Stimulated activated CD4-positive, alpha-beta T cell treated with anti-CD3 and anti-CD28 coated beads, Interleukin-12 subunit alpha, Interleukin-12 subunit beta, amount 100 ng/mL, for 48 hours (primary cell): ENCODE data around the gene DNAH9.

Experiments used
- DNase-seq, 3 donors: peaks; one replicate each; pipeline ENCODE4 v3.0.0-alpha.2; 2020; ENCODE audit warnings: low read depth in 2 of 3, low spot score in 1 of 3

The DNAH9 gene

DNA sequence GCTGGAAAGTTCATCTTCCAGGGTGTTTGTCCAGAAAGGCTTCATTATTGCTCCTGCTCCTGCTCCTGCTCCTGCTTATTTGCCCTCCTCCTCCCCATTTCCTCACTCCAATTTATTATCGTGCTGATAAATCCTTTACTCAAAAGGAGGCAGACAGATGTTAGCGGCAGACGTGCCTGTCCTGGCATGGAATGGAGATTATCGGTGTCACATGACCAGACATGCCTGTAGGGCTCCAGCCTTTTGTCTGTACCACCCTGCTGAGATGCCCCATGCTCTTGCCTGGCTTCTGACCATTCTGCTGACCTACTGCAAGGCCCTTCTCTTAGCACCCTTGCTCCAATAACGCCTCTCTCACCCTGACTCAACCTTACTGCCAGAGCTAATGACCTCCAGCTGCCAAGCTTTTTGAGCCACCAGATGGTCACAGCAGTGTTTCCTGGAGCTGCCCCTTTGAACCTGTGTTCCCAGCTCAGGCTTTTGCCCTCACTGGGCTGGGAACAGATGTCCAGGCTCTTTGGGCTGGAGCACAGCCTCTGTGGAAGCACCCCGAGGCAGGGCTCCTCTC is 12.8 kb downstream of the DNAH9 start:
- DNase-seq: no peak

DNA sequence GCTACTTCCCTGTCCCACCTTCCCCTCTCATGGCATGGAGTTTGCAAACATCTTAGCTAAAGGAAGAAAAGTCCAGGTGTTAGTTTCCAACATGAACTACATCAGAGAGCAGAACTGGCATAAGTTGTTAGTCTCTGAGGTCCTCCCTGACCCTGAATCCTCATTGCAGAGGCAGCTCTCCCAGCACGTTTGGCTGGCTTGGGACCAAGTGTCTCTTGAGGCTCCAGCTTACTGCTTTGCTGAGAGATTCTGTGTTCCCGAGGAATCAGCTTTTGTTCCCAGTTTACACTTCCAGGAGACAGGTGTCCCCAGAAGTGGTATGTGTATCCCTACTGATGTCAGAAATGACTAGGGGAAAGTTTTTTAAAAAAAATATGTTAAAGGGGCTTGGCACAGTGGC is 14.7 kb downstream of the DNAH9 start:
- DNase-seq: no peak

DNA sequence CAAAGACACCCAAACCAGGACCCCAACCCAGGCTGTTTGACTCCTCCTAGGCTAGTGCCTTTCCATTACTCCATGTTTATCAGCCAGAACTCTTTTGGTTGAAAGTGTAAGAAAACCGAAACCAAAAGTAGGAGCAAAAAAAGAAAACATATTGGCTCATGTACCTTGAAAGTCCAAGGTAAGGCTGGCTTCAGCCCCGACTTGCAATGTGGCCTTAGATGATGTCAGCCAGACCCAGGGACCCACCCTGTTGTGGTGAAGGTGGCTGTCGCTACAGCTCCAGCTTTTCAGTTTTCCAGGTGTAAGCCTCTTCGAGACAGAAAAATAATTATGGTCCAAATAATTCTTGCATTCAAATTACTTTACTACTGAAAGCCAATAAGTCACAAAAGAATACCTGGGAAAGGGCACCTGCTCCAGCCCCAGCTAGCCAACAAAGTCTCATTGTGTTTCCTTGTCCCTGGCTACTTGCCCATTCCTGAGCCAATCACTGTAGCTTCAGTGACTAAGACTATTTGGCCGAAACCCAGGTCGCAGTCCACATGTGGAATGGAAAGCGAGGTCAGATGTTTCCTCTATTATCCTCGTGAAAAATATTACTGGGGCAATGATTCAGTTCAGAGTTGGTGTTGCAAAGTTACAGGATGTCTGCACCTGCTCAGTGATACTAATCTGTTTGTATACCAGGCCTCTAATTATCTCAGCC is 20.7 kb downstream of the DNAH9 start:
- no peak for DNase-seq

DNA sequence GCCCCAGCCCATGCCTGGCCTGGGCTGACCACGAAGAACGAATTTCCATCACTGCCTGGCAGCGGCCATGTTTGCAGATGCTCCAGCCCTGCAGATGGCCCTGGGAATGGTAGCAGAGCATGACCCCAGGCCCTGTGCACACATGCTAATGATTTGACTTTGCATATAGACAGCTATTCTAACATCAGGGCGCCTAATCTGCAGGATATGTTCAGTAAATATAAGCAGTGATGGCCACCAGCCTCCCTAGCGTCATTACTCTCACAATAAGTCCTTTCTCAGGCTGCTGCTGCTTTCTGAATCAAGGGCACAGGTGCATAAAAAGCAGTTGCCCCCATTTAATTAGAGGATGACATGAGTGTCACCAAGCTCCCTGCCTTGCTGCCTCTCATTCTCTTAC is 24.2 kb downstream of the DNAH9 start:
- no peak for DNase-seq

DNA sequence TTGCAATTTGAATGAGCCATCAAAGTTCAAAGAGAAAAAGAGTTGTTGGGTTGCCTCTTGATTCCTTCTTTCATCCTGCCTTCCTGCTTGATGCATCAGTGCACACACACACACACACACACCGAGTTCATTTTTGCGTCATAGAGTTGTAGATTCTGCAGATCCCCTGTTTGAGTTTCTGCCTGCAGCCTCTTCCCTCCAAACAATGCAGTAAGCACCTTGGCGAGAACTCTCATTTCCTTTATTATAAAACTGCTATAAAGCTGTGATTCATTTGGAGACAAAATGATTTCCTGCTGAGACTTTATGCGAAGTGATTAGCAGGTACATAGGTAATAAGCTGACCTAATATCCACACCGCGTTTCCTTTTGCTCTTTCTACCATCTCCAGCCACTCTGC is 26.7 kb downstream of the DNAH9 start:
- no peak for DNase-seq

DNA sequence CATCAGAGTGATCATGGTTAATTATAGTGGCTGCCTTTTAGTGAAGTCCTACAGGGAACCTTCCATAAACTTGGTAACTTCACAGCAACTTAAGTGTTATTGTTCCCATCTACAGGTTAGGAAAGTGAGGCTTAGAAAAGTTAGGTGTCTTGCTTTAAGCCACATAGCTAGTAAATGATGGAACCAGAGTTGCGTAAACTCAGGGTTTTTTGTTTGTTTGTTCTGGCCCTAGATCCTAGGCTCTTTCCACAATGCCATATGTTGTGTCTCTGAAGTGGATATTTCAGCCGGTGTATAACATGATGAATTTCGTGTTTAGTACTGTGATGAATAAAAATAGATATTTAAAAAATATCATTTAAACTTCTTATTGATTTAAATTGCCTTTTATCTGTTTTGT is 27.6 kb downstream of the DNAH9 start:
- no peak for DNase-seq

DNA sequence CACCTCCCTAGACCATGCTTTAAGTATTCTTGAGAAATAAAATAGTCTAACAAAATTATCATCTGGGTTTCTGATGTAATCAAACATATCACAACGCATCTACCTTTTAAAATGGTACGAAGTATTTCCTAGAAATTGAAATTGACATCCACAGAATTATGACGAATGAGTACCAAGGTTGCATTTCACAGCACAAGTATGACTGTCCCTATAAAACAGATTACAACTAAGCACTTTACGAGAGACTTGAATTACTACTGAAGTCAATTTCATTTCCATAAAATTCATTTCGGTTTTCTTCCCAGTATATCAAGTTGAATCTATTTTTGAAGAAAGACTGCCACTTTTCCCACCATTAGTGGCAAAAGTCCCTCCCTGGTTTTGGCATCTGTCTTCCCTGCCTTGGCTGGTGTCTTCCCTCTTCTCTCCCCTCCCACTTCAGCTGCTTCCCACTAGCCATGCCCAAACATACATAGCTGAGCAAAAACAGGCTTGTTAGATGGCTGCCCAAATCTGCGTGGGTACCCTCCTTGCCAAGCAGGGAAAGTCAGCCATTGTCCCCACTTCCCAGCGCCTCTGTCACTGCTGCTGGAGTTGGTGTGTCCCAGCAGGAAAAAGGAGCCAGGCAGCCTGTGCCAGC is 29.2 kb downstream of the DNAH9 start:
- DNase-seq: no peak

DNA sequence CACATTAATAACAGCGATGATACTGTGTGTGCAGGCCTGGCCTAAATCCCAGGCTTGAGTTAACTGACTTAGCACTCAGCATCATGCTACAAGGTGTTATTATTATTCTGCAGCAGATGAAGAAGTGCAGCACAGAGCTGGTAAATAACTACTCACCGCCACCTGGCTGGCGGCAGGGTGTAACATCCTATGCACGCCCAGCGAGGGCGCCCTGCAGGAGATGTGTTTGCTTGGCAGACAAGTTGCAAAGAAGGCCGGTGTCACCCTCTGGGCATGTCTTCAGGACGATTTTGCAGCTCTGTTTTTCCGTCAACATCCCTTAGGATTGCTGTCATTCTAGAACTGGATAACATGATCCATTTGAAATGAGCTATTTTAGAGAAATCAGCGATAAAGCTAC is 30.1 kb downstream of the DNAH9 start:
- DNase-seq: no peak

DNA sequence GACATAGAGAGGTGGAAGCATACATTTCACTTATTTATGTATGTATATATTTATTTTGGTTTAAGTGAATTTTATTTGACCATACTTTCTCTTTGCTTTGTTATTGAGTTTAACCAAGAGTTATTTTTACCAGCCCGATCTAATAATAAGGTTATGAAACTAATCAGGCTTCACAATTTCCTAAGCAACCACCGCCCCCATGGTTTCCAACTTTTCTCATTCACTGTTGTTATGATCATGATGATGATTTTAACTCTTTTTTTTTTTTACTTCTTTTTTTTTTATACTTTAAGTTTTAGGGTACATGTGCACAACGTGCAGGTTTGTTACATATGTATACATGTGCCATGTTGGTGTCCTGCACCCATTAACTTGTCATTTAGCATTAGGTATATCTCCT is 30.6 kb downstream of the DNAH9 start:
- DNase-seq: no peak

DNA sequence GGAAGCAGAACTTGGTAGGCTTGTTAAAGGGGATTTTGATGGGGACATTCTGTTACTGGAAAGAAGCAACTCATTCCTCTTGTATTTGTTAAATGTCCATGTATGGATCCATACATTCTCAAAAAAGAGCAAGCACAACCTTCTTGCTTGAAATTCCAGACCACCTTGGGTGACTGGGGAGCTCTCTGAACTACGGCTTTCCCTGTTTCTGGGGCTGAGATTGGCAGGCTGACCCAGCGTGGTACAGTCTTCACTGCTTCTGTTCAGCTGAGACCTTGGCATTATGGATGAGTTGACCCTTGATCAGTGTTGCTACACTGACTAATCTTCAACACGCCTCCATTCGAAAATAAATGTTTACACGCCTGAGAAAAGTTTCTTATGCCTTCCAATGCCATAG is 38.5 kb downstream of the DNAH9 start:
- no peak for DNase-seq

DNA sequence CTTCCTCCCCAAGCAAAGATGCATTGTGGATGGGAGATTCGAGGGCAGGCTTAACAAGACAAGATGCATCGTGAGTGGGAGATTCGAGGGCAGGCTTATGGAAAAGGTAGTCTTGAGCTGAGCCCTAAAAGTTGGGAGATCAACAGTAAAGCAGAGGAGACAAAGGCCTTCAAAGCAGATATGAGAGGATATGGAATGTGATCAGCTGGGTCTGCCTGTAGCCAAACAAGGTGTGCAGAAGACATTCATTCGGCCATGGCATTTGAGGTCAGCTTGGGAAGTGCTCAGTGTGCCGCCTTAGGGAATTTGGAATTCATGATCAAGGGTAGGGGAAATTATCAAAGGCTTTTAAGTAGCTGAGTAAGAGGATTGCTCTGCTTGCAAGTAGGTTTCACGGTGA is 39.5 kb downstream of the DNAH9 start:
- DNase-seq: no peak

DNA sequence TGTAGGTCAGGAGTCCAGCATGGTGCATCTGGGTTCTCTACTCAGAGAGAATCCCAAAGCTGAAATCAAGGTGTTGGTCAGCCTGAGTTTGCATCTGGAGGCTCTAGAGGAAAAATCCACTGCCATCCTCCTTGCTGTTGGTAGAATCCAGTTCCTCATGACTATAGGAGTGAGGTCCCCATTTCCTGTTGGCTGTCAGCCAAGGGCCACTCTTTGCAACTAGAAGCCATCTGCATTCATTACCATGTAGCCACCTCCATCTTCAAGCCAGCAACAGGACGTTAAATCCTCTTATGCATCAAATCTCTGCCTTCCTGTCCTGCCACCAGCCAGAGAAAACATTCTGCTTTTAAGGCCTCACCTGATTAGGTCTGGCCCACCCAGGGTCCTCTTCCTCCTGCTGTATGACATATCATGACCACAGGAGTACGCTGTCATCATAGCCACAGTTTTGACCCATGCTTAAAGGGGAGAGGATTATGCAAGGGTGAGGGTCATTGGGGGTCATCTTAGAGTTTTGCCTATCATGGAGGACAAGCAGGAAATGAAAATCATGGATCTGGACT is 40.5 kb downstream of the DNAH9 start:
- DNase-seq: no peak

DNA sequence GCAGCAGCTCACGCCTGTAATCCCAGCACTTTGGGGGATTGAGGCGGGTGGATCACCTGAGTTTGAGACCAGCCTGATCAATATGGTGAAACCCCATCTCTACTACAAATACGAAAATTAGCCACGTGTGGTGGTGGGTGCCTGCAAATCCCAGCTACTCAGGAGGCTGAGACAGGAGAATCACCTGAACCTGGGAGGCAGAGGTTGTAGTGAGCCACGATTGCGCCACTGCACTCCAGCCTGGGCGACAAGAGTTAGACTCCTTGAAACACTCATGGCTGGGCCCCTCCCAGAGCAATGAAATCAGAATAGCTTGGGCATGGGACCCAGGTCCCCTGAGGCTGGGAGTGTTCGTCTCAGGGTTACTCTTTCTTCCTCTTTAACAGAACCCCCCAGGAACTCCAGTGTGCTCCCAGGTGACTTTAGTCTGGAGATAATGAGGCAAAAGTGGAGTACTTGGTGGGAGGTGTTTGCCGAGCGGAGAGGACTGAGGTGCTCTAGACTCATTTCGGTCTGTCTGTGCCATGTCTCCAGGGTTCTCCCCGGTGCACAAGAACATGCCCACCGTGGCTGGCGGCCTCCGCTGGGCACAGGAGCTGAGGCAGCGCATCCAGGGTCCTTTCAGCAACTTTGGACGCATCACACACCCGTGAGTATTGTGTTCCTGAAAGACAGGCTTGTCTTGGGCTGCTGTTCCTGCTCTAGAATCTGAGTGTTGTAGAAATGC is 41.6 kb downstream of the DNAH9 start:
- DNase-seq: no peak

DNA sequence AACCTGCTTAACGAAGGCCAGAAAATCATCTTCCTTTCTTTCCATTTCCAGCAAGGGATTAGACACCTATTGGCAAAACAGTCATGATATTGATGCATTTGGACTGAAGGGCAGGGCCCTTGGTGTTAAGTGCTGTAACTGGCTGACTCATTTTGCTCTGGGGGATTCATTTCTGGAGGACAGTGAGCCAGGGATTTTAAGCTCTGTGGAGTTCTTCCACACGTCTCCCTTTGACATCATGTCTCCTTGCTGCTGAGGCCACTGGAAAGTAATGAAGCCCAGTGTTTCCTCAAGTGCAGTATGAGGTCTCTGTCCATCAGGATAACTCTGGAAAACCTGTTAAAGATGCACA is 42.2 kb downstream of the DNAH9 start:
- DNase-seq: no peak

DNA sequence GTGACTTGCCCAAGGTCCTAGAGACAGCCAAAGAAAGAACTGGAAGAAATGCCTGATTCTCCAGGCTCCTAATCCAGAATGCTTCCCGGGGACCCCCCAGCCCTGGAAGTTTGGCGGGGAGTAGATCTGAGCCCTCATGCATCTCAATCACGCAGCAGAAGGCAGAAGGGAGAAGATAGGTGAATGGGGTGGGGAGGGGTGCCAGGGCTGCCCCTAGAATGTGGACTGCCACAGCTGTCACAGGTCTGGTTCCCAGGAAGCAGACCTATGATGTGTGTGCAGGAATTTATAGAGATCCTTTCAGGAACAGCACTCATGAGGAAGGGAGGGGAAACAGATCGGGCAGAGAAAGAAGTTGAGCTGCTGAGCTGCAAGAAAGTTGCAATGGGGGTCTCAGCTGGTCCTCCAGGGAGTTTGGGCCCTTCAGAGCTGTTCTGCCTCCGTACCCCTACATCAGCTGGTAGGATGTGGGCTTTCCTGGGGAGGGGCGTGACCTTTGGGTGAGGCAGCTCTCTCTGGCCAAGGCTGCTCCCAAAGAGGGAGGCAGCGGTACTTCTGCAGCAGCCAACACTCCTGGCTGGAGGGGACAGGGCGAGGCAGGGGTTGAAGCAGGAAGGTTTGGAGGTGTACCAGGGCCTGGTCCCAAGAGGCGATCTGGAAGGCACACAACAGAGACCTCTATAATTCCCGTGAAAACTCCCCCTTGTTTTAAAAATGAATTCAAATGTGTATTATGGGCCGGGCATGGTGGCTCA is 43.4 kb downstream of the DNAH9 start:
- DNase-seq: no peak

DNA sequence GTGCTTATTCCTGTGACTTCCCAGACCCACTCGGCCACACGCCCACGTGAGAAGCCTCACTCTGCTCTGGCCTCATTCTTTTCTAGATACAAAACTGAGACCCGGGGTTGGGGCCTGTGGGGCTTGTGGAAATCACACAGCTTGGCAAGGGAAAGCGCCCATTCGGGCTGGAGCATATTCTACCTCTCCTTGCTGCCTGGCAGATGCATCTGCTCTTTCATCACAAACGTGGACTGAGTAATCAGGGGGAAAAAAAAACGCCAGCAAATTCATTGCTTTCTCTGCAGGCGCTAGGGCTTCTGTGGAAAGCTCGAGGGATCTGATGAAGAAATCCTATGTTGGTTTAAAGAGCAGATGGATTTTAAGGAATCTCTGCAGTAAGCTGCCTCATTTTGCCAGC is 44.4 kb downstream of the DNAH9 start:
- no peak for DNase-seq

DNA sequence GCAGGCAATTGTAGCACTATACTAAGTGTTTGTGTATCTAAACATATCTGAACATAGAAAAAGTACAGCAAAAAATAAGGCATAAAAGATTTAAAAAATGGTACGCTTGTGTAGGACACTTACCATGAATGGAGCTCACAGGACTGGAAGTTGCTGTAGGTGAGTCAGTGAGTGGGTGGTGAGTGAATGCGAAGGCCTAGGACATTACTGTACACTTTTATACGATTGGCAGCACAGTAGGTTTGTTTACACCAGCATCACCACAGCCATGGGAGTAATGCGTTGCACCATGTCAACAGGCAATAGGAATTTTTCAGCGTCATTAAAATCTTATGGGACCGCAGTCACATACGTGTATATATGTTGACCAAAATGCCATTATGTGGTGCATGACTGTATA is 45.6 kb downstream of the DNAH9 start:
- DNase-seq: no peak

DNA sequence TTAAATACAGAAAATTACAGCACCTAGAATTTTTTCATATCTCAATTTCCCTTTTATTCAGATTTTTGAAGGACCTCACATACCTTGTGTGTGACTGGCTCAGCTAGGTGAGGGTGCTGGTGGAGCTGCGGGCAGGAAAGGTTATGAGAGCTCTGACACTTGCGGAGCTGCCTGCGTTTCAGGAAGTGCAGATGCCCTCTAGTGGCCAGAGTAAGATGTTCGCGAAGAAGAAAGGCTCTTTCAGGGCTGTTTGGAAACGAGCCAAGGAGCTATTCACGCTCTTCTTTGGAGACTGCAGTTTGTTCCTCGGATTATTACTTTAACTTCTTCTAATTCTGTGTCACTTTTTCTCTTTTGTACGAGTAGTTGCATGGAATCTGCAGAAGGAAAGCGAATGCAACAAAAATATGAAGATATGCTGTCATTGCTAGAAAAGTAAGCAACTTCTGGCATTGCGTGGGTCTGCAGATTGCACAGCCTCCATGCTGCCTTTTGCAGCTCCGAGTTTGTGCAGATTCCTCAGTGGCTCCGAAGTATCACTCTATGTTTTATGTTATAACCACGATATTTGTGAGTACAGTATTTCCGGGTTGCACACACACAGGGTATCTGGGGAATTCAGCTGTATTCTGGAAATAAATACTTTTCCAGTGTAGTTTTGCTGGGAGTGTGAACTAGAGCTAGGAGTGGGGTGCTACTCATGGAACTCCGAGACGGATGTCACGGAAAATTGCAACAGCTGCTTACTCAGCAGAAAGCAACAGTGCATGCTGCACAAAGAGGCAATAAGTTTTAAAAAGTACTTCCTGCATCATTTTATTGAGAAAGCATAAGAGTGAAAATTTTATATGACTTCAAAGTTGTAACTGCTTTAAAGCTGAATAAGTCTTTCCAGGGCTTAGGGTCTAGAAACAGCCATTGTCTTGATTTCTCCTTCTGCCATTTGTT is 46.3 kb downstream of the DNAH9 start:
- DNase-seq: peak; percentile 8 to 32 (median 8)

DNA sequence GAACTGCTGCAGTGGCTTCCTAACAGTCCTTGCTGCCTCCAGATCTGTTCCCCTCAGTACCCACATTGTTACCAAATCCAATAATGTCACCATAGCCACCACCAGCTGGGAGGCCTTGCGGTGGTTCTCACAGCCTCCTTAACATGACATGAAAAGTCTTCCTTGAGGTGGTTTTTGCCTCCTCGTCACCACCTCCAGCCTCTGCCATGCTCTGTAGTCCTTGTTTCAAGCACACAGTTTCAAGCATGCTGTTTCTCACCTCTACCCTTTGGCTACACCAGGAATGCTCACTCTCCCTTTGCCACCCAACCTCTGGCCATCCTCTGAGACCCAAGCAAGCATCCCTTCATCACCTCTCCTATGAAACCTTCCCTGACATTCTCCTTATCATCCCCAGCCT is 47.2 kb downstream of the DNAH9 start:
- no peak for DNase-seq

DNA sequence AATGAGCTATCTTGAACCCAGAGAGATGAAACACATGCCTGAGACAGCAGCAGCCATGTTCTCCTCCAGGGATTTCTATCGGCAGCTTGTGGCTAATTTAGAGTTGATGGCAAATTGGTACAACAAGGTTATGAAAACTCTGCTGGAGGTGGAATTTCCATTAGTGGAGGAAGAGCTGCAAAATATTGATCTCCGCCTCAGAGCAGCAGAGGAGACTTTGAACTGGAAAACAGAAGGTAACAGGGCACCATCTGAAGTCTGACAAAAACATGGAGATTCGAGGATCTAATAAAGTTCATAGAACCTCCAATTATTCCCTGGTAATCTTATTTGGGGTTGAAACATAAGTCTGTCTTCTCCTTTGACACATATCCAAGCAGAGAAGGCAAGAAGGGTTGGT is 52.8 kb downstream of the DNAH9 start:
- no peak for DNase-seq
